Measurements from ENCODE around the gene TSPAN5.

DNA sequence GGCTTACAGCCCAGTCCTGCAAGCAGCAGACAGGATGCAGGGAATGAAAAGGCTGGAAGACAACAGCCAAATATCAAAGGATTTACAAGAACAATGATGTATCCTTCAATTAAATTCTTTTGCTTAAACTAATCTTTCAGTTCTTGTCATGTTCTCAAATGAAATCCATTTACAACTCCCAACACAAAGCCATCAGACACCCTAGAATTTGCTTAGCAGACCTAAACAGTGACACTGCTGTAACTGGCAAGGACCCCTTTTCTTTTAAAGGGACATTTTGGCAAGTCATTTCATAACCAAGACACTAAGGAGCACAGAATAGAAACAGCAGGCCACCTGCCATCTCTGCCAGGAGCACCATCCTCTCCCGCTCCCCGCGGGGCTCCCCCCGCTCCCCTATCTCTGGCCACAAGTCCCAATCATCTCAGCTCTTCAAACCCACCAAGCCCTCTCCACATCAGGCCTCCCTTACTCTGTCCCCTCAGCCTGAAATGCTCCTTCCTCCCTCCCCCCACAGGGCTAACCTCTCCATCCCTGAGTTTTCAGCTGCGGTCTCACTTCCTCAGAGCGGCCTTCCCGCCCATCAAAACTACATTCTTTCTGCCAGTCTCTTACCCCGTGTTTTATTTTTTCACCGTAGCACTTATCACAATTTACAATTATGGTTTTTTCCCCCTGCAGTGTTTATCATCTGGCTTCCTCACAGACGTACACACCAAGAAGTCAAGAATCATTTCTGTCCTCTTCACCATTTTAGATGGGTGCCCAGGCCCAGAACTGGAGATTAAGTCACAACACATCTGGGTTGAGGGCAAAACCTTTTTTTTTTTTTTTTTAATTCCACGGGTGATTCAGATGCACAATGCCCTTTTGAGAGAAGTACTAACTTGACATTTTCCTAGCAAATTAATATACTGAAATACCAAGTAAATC, 45.8 kb downstream of the TSPAN5 start:
- TF ChIP-seq POLR2A (IDR thresholded peaks at IDR 0.05; ENCODE audit: low read depth, low read length) (no peak), MXI1 (IDR thresholded peaks at IDR 0.05; ENCODE audit: borderline replicate concordance, low read depth, low read length) (no peak), SMC3 (IDR thresholded peaks at IDR 0.05; ENCODE audit: low read depth, low read length) (no peak), RFX5 (IDR thresholded peaks at IDR 0.05; ENCODE audit: low read depth, low read length) (no peak), CEBPB (IDR thresholded peaks at IDR 0.05; ENCODE audit: low read depth, low read length) (no peak)
- TF ChIP-seq, protein P1, sequence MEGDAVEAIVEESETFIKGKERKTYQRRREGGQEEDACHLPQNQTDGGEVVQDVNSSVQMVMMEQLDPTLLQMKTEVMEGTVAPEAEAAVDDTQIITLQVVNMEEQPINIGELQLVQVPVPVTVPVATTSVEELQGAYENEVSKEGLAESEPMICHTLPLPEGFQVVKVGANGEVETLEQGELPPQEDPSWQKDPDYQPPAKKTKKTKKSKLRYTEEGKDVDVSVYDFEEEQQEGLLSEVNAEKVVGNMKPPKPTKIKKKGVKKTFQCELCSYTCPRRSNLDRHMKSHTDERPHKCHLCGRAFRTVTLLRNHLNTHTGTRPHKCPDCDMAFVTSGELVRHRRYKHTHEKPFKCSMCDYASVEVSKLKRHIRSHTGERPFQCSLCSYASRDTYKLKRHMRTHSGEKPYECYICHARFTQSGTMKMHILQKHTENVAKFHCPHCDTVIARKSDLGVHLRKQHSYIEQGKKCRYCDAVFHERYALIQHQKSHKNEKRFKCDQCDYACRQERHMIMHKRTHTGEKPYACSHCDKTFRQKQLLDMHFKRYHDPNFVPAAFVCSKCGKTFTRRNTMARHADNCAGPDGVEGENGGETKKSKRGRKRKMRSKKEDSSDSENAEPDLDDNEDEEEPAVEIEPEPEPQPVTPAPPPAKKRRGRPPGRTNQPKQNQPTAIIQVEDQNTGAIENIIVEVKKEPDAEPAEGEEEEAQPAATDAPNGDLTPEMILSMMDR (conservative IDR thresholded peaks at IDR 0.05; ENCODE audit: low read depth, low read length): no peak

Data from IMR-90 (cell line).